Stimulated activated CD4-positive, alpha-beta T cell treated with anti-CD3 and anti-CD28 coated beads, TNF-alpha, amount 100 ng/mL, for 4 hours (primary cell): ENCODE measurements around the gene LPAR2.

Source experiments
- DNase-seq, 3 experiments: peaks; one replicate each; pipeline ENCODE4 v3.0.0-alpha.2; 2020; ENCODE audit warnings: low read depth in 3 of 3

The LPAR2 gene

DNA sequence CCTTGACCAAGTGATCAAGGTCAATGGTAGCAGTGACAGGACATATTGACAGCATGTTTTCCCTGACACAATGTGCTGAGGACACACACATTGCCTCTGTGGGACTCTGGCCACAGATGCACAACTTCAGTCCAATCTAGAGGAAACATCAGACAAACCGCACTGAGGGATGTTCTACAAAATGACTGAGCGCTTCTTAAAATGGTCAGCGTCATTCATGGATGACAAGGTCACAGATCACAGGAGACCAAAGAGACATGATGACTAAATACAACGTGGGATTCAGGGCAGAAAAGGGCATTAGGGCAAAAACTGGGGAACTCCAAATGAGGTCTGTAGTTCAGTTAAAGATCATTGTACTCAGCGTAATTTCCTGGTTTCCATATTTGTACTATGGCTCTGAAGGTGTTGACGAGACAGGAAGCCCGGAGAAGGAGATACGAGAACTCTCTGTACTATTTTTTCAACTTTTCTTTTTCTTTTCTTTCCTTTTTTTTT, 30.2 kb downstream of the LPAR2 start:
- no peak for DNase-seq

GRCh38 chr19:19595171-19595701, 32.8 kb downstream of the LPAR2 start:
- no peak for DNase-seq

GRCh38 chr19:19594381-19594780, 33.6 kb downstream of the LPAR2 start:
- no peak for DNase-seq

- DNase-seq = no peak
Measured at GRCh38 chr19:19592690-19593089, 35.3 kb downstream of the LPAR2 start.

GRCh38 chr19:19591133-19591825, 36.7 kb downstream of the LPAR2 start:
- peak in 2 of 3 experiments; percentile 43 to 62 for DNase-seq

- no peak for DNase-seq
Measured at GRCh38 chr19:19588546-19588945, 39.5 kb downstream of the LPAR2 start.

DNA sequence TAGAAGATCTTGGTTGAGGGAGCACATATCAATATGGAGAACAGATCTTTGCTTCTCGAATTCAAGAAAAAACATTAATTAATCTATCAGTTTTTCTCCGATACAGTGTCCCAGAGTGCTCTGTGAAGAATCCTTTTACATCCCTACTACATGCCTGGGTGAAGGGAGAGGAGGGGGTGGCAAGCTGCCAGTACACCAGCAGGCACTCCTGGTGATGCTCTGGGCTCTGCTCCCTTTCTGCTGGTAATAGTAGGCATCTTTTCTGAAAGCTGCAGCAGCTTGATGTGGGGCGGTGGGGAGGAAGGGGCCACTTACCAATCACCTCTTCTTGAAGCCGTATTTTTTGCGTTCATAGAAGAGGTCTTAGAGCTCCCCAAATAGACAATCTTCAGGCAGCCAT, 40.2 kb downstream of the LPAR2 start:
- DNase-seq = no peak

GRCh38 chr19:19584356-19584755, 43.7 kb downstream of the LPAR2 start:
- DNase-seq = no peak

DNA sequence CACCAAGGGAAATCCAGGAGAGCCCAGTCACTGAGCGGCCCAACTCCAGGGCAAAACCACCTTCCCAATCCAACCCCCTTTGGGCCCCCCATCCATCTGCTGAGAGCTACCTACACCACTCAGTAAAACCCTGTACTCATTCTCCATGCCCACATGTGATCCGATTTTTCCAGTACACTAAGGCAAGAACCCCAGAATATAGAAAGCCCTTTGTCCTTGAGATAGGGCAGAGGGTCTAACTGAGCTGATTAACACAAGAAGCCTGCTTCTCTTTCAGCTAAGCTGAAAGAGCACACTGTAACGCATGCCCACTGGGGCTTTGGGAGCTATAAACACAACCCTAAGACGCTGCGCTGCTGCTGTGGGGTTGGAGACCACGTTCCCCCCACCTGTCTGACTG, 45.5 kb downstream of the LPAR2 start:
- no peak for DNase-seq

DNA sequence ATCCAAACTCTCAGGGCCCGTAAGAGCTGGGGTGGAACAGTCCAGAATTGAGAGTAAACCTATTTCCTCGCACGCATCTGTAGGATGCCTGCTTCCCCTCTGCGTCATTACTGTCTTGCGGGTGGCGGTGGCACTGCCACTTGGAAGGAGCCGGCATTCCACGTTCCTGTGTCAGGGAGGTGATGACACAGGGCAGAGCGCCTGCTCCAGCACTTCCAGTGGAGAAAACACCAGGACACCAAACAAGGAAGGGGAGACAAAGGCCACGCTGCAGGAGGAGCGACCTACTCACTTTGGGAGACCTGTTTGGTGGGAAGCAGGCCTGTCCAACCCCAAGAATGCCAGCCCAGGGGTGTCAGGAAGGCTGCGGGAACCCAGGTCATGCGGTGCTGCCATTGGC, 46.6 kb downstream of the LPAR2 start:
- no peak for DNase-seq

DNA sequence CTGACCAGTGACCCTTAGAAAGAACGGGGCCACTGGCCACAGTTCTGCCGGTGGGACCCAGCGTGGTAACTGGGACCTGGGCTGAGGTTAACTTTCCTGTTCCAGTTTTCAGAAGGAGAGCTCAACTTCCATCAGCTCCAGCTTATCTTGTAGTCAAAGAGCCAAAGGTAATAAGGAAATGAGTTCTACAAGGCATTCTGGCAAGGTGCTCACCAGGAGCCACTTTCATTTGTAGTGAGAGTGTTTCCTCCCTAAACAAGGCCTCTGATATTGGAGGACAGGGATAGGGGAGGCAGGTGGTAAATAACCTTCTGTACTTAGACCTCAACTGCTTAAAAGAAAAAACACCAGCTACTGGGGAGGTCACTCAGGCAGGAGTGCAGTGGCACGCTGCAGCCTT, 47.6 kb downstream of the LPAR2 start:
- DNase-seq = no peak

GRCh38 chr19:19579533-19580361, 48.3 kb downstream of the LPAR2 start:
- DNase-seq = no peak

- DNase-seq = no peak
Measured at GRCh38 chr19:19578252-19578651, 49.8 kb downstream of the LPAR2 start.

- no peak for DNase-seq
Measured at GRCh38 chr19:19575411-19575810, 52.6 kb downstream of the LPAR2 start.
